ENCODE results near the gene ZBTB42. TPM values are rescaled to one million over a fixed set of nuclear protein-coding genes. Genes with fewer than 3 reads are reported as not detected.

The ZBTB42 gene
- total RNA-seq, 2 donors from 2014 or later, result 28.4 to 40.9 TPM

GRCh38 chr14:104784218-104784568 lies 16.7 kb upstream of the ZBTB42 start:
- H3K4me1 ChIP-seq (replicated peaks), result peaks cover 25% of the 10 kb centered on the region
- H3K36me3 ChIP-seq, result no peaks in the 10 kb centered on the region
- peak overlapping the region in 1 of 2 donors; percentile 51 for H3K27ac ChIP-seq
- TF ChIP-seq CTCF (IDR thresholded peaks at IDR 0.05) (no peak), POLR2AphosphoS5 (IDR thresholded peaks at IDR 0.05) (no peak), POLR2A (IDR thresholded peaks at IDR 0.05) (no peak)
- no peak for DNase-seq (ENCODE audit: low spot score)
- no peaks in the 10 kb centered on the region for H3K27me3 ChIP-seq (replicated peaks; ENCODE audit: insufficient read depth)
- H3K4me3 ChIP-seq, result no peak overlapping the region
- WGBS, result 84% methylated on average over 9 of the region's 9 CpGs
- no peaks in the 10 kb centered on the region for H3K9me3 ChIP-seq
- intact Hi-C loops (cut with DNase I), result no loop called here

- 48% methylated on average over 28 of the region's 36 CpGs for WGBS
- DNase-seq (ENCODE audit: low spot score), result no peak
- Histone ChIP-seq H3K27me3 (replicated peaks; ENCODE audit: insufficient read depth) (no peaks in the 10 kb centered on the region), H3K4me1 (replicated peaks) (peaks cover 31% of the 10 kb centered on the region), H3K4me3 (no peak overlapping the region), H3K9me3 (no peaks in the 10 kb centered on the region), H3K27ac (peak overlapping the region; percentile 42 to 51), H3K36me3 (no peaks in the 10 kb centered on the region)
- TF ChIP-seq CTCF (IDR thresholded peaks at IDR 0.05) (no peak), POLR2AphosphoS5 (IDR thresholded peaks at IDR 0.05) (no peak), POLR2A (IDR thresholded peaks at IDR 0.05) (no peak)
- intact Hi-C loops (cut with DNase I), result no loop called here
These were observed 15.8 kb upstream of the ZBTB42 start for GRCh38 chr14:104784846-104785707.

GRCh38 chr14:104785708-104786080 lies 15.2 kb upstream of the ZBTB42 start:
- no peaks in the 10 kb centered on the region for H3K27me3 ChIP-seq (replicated peaks; ENCODE audit: insufficient read depth)
- intact Hi-C loops (cut with DNase I), result no loop called here
- TF ChIP-seq POLR2A (IDR thresholded peaks at IDR 0.05) (no peak), POLR2AphosphoS5 (IDR thresholded peaks at IDR 0.05) (no peak), CTCF (IDR thresholded peaks at IDR 0.05) (no peak)
- WGBS, result 79% methylated on average over 13 of the region's 13 CpGs
- H3K9me3 ChIP-seq, result no peaks in the 10 kb centered on the region
- H3K27ac ChIP-seq, result peak overlapping the region in 1 of 2 donors; percentile 51
- no peaks in the 10 kb centered on the region for H3K36me3 ChIP-seq
- DNase-seq (ENCODE audit: low spot score), result no peak
- H3K4me3 ChIP-seq, result no peak overlapping the region
- peaks cover 35% of the 10 kb centered on the region for H3K4me1 ChIP-seq (replicated peaks)

GRCh38 chr14:104786091-104786586 lies 14.8 kb upstream of the ZBTB42 start:
- WGBS, result 43% methylated on average over 10 of the region's 14 CpGs
- no peak for DNase-seq (ENCODE audit: low spot score)
- H3K27ac ChIP-seq, result peak overlapping the region in 1 of 2 donors; percentile 51
- H3K27me3 ChIP-seq (replicated peaks; ENCODE audit: insufficient read depth), result no peaks in the 10 kb centered on the region
- no peaks in the 10 kb centered on the region for H3K9me3 ChIP-seq
- peaks cover 37% of the 10 kb centered on the region for H3K4me1 ChIP-seq (replicated peaks)
- peak in 2 of 4 experiments; percentile 12 to 14 for TF ChIP-seq CTCF (IDR thresholded peaks at IDR 0.05)
- TF ChIP-seq POLR2A (IDR thresholded peaks at IDR 0.05), result no peak
- H3K4me3 ChIP-seq, result no peak overlapping the region
- H3K36me3 ChIP-seq, result no peaks in the 10 kb centered on the region
- intact Hi-C loops (cut with DNase I), result no loop called here

Data from prostate gland (tissue), 2 donors.